GM10266 (cell line): ENCODE measurements around the gene SSTR3.

Experiments
- DNase-seq: peaks from one replicate; pipeline ENCODE4 v3.0.0; 2012; ENCODE audit errors: extremely low spot score
- CTCF ChIP-seq: IDR thresholded peaks from 2 replicates; pipeline ENCODE4 v1.5.1; 2012; ENCODE audit warnings: mild to moderate bottlenecking, low read depth; ENCODE audit not compliant: control insufficient read depth, insufficient read depth; ENCODE audit errors: missing control alignments

SSTR3 gene

DNA sequence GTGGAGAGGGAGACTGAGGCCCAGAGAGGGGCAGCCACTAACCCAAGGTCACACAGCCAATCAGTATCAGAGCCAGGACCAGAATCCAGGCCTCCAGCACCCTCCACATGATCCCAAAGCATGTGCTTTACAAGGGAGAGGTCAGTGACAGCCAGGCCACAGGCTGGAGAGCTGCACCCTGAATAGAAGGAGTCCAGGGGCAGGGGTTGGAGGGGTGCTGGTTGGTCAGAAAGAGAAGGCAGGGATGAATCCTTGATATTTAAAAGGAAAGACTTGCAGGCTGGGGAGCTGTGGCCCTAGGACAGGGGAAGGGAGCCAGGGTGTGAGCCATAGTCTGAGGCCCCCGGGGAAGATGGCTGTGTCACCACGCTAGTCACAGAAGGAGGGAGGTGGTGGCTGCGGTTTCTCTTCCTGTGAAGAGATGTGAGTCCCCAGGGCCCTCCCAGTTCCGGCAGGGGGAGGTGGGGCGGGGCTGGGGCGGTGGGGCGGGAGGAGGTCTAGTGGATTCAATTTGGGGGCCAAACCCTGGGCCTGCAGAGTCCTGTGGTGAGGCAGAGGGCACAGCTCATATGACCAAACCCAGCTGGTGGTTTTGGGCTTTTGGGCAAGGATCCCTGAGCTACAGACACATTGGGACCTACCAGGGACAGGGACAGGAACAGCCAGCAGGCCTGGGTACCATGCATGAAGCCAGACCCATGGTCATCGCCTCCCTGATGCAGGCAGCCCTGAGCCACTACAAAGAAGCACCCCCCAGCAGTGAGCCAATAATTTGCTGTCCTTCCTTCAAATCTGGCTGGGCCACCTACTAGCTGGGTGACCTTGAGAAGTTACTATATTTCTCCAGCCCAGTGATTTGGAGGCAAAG, 17.8 kb upstream of the SSTR3 start:
- TF ChIP-seq CTCF: no peak
- DNase-seq: peak; percentile 87

- no peak for TF ChIP-seq CTCF
- DNase-seq: no peak
Measured at GRCh38 chr22:37229012-37229804, 16.9 kb upstream of the SSTR3 start.

- no peak for DNase-seq
- TF ChIP-seq CTCF: no peak
Measured at GRCh38 chr22:37228106-37229011, 16.1 kb upstream of the SSTR3 start.

- TF ChIP-seq CTCF: no peak
Measured at GRCh38 chr22:37226514-37226913, 14.2 kb upstream of the SSTR3 start.

DNA sequence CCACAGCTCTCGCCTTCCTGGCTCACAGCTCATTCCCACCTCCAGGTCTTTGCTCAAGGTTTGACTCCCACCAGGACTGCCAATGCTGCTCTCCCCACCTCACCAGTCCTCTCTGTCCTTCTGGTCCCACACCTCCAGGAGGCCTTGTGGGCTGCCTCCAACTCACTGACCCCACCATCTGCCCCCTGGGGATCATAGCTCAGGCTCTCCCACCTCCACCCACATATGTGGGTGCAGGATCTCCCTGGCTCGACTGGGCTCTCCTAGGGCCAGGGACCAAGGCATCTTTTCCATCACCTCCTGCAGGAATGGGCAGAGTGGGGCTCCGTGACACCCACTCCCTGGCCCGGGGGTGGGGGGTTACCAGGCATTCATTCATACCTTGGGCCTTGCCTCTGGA, 13.8 kb upstream of the SSTR3 start:
- no peak for DNase-seq
- no peak for TF ChIP-seq CTCF

More at GRCh38 chr22:37226514-37226913, 14.2 kb upstream of the SSTR3 start:
- no peak for DNase-seq

GRCh38 chr22:37225481-37225880, 13.2 kb upstream of the SSTR3 start:
- DNase-seq: no peak
- TF ChIP-seq CTCF: peak; percentile 32
